Measurements from ENCODE around the gene PRRC2C.
"Not testable (repeated sequence)": the region's sequence is repeated elsewhere in the genome, so short reads cannot be mapped to it uniquely, and the experiment has no call there.

DNA sequence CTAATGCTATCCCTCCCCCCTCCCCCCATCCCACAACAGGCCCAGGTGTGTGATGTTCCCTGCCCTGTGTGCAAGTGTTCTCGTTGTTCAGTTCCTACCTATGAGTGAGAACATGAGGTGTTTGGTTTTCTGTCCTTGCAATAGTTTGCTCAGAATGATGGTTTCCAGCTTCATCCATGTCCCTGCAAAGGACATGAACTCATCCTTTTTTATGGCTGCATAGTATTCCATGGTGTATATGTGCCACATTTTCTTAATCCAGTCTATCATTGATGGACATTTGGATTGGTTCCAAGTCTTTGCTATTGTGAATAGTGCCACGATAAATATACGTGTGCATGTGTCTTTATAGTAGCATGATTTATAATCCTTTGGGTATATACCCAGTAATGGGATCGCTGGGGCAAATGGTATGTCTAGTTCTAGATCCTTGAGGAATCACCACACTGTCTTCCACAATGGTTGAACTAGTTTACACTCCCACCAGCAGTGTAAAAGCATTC is 65.3 kb downstream of the PRRC2C start:
- not testable (repeated sequence) for TF ChIP-seq CTCF (conservative IDR thresholded peaks at IDR 0.05; ENCODE audit: low read depth, low read length); POLR2A (IDR thresholded peaks at IDR 0.05; ENCODE audit: low read depth, low read length); FOS (IDR thresholded peaks at IDR 0.05; ENCODE audit: low read depth, low read length); USF2 (IDR thresholded peaks at IDR 0.05; ENCODE audit: low read depth, low read length)

Measured in IMR-90 (cell line).